HFF-Myc (cell line): ENCODE data around the gene TLK1.

Experiments
- DNase-seq: peaks from one replicate; pipeline ENCODE4 v3.0.0-alpha.2; 2011; ENCODE audit warnings: low read depth; ENCODE audit errors: extremely low read depth
- H3K4me3 ChIP-seq: replicated peaks from 2 replicates; pipeline ENCODE4 v1.5.1; 2011; ENCODE audit warnings: low read depth, mild to moderate bottlenecking, control low read depth, low read length
- TF ChIP-seq, protein P1 (sequence below): IDR thresholded peaks from 2 replicates; pipeline ENCODE4 v1.5.1; 2012; ENCODE audit warnings: mild to moderate bottlenecking, low read depth, low read length, control low read depth; ENCODE audit errors: missing control alignments

TLK1 gene

DNA sequence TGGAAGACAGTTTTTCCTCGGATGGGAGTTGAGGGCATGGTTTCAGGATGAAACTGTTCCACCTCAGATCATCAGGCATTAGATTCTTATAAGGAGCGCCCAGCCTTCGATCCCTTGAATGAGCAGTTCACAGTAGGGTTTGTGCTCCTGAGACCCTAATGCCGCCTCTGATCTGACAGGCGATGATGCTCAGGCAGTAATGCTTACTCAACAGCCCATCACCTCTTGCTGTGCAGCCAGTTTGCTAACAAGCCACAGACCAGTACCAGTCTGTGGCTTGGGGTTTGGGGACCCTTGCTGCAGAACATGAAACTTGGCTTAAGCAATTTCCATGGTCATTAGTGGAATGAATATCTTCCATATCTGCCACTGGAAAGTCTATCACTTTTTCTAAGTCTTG is 175.3 kb downstream of the TLK1 start:
- no peak overlapping the region for H3K4me3 ChIP-seq
- TF ChIP-seq, protein P1, sequence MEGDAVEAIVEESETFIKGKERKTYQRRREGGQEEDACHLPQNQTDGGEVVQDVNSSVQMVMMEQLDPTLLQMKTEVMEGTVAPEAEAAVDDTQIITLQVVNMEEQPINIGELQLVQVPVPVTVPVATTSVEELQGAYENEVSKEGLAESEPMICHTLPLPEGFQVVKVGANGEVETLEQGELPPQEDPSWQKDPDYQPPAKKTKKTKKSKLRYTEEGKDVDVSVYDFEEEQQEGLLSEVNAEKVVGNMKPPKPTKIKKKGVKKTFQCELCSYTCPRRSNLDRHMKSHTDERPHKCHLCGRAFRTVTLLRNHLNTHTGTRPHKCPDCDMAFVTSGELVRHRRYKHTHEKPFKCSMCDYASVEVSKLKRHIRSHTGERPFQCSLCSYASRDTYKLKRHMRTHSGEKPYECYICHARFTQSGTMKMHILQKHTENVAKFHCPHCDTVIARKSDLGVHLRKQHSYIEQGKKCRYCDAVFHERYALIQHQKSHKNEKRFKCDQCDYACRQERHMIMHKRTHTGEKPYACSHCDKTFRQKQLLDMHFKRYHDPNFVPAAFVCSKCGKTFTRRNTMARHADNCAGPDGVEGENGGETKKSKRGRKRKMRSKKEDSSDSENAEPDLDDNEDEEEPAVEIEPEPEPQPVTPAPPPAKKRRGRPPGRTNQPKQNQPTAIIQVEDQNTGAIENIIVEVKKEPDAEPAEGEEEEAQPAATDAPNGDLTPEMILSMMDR: no peak
- DNase-seq: no peak

GRCh38 chr2:170984079-170984478 is 176.6 kb downstream of the TLK1 start:
- no peak for DNase-seq
- TF ChIP-seq, protein P1: no peak
- H3K4me3 ChIP-seq: no peak overlapping the region

DNA sequence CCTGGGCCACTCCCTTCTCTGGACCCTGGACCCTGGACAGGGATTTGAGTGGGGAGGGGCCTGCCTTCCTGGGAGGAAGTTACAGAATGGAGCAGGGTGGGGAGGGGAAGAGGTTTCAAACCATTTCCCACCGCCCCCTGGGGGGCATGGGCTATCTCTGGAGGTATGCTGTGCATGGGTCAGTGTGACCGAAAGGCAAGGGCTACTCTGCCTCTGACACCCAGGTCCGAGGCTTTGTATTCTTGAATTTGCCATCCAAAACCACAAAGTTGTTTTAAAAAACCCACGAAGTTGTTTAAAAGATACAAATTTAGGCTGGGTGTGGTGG is 184.8 kb downstream of the TLK1 start:
- TF ChIP-seq, protein P1: no peak
- H3K4me3 ChIP-seq: no peak overlapping the region
- DNase-seq: no peak

GRCh38 chr2:170975127-170975942 is 185.4 kb downstream of the TLK1 start:
- TF ChIP-seq, protein P1: no peak
- no peak overlapping the region for H3K4me3 ChIP-seq
- DNase-seq: no peak

DNA sequence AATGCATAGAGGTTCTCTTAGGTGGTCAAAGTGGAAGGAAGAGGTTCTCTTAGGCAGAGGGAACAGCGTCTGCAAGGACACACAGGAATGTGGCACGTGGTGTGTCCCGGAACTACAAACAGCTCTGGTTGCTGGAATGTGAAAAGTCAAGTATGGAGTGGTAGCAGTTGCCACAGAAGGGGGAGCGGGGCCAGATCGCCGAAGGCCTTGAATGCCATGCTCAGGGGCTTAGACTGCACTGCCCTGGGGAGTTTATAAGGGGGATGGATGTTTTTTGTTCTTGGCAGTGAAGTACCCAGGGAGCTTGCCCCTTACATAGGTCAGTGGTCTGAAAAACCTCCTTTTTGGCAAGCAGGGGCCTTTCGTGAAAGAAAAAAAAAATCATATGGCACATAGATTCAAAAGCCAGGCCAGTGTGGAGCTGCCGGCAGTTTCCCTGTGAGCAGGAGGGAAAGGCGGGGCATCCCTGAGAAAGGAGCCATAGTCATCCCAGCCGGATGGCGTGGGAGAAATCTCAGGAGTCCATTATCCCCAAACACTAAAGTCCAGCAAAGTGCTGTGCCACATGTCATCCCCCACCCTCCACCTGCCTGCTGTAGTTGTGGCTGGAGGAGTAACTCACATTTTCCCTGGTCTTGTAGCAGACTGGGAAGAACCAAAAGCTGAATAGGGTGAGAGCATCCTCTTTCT is 186.2 kb downstream of the TLK1 start:
- peak overlapping the region; percentile 56 for H3K4me3 ChIP-seq
- DNase-seq: no peak
- TF ChIP-seq, protein P1: no peak

DNA sequence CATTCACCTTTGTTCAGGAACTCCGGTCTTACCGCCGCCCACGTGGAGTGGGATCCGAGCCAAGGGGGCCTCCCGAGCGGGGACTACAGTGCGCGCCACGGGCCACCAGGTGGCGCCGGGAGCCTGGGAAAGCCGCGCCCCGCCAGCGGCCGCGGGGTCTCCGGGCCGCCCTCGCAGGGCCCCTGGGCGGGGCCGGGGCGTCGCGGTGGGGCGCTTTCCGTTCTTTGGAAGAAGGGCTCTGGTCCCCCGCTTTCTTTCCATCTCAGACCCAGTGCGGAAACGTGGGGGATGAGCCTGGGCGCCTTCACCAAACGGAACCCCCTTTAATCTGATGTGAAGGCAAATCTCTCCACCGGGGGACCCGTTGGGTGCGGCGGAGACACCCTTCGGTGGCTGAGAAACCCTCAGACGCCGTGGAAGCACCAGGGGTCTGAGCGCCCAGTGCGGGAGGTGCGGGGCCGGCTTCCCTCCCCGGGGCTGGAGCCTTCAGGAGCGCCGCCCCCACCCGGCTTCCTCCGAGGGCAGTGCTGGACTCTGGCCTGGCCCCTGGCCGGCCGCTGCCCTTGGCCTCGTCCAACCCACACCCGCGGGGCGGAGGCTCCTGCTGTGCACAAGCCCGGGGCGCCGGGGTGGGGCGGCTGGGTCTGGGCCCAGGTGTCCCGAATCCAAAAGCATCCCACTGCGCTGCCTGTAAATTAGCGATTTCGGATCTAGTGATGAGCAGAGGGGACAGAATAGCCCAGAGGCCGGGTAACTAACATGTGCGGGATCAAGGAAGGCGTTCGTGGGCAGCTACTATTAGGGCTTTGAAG is 187.0 kb downstream of the TLK1 start:
- TF ChIP-seq, protein P1: peak; percentile 73
- DNase-seq: peak; percentile 50
- peak overlapping the region; percentile 56 for H3K4me3 ChIP-seq
